ENCODE results near the gene NAA80.
A peak's percentile ranks its signal among the peaks of the same experiment; 100 is the strongest.

The NAA80 gene

DNA sequence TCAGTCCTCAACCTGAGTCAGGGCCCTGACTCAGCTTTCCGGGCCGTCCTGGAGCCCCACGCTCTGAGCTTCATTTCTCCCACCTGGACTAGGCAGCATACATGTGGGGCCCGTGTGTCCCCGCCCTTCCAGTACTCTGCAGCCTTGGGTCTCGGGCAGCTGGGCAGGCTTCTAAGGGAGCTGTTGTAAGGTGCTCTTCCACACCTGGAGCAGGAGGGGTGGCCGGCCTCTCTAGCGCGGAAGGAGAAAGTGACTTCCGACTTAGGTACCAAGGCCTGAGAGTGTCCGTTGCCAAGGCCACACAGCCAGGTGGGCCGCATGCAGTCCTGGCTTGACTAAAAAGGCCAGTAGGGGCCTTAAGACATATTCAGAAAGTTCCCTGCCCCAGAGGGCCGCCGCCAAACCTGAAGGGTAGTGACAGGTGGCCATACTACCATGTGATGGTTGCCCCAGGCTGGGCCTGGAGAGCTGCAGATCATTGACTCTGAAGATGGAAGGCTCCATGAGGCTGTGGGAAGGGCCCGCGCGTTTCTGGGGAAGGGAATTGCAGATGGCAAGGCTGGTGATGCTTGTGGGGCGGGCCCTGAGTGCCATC, 39.7 kb downstream of the NAA80 start:
- TF ChIP-seq, protein P1, sequence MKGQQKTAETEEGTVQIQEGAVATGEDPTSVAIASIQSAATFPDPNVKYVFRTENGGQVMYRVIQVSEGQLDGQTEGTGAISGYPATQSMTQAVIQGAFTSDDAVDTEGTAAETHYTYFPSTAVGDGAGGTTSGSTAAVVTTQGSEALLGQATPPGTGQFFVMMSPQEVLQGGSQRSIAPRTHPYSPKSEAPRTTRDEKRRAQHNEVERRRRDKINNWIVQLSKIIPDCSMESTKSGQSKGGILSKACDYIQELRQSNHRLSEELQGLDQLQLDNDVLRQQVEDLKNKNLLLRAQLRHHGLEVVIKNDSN (IDR thresholded peaks at IDR 0.05), result no peak
- no peak for TF ChIP-seq TAF1 (IDR thresholded peaks at IDR 0.05; ENCODE audit: low read depth)
- TF ChIP-seq EP300 (IDR thresholded peaks at IDR 0.05; ENCODE audit: borderline replicate concordance), result no peak
- no peak for TF ChIP-seq YY1 (IDR thresholded peaks at IDR 0.05; ENCODE audit: low read depth)
- TF ChIP-seq TCF12 (IDR thresholded peaks at IDR 0.05; ENCODE audit: low read depth), result no peak
- TF ChIP-seq TEAD4 (IDR thresholded peaks at IDR 0.05), result no peak
- TF ChIP-seq CREB1 (IDR thresholded peaks at IDR 0.05; ENCODE audit: low read depth), result no peak
- TF ChIP-seq CEBPB (IDR thresholded peaks at IDR 0.05), result no peak
- TF ChIP-seq, protein P2, sequence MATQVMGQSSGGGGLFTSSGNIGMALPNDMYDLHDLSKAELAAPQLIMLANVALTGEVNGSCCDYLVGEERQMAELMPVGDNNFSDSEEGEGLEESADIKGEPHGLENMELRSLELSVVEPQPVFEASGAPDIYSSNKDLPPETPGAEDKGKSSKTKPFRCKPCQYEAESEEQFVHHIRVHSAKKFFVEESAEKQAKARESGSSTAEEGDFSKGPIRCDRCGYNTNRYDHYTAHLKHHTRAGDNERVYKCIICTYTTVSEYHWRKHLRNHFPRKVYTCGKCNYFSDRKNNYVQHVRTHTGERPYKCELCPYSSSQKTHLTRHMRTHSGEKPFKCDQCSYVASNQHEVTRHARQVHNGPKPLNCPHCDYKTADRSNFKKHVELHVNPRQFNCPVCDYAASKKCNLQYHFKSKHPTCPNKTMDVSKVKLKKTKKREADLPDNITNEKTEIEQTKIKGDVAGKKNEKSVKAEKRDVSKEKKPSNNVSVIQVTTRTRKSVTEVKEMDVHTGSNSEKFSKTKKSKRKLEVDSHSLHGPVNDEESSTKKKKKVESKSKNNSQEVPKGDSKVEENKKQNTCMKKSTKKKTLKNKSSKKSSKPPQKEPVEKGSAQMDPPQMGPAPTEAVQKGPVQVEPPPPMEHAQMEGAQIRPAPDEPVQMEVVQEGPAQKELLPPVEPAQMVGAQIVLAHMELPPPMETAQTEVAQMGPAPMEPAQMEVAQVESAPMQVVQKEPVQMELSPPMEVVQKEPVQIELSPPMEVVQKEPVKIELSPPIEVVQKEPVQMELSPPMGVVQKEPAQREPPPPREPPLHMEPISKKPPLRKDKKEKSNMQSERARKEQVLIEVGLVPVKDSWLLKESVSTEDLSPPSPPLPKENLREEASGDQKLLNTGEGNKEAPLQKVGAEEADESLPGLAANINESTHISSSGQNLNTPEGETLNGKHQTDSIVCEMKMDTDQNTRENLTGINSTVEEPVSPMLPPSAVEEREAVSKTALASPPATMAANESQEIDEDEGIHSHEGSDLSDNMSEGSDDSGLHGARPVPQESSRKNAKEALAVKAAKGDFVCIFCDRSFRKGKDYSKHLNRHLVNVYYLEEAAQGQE (IDR thresholded peaks at IDR 0.05; ENCODE audit: low read depth), result no peak
- no peak for TF ChIP-seq EGR1 (IDR thresholded peaks at IDR 0.05)
- no peak for TF ChIP-seq NFIC (IDR thresholded peaks at IDR 0.05)
- TF ChIP-seq RAD21 (IDR thresholded peaks at IDR 0.05; ENCODE audit: low read depth), result no peak
- TF ChIP-seq, protein P3, sequence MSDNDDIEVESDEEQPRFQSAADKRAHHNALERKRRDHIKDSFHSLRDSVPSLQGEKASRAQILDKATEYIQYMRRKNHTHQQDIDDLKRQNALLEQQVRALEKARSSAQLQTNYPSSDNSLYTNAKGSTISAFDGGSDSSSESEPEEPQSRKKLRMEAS (IDR thresholded peaks at IDR 0.05), result no peak
- TF ChIP-seq ZBTB7A (IDR thresholded peaks at IDR 0.05; ENCODE audit: low read depth), result no peak
- TF ChIP-seq FOXM1 (IDR thresholded peaks at IDR 0.05; ENCODE audit: borderline replicate concordance, low read depth), result no peak

DNA sequence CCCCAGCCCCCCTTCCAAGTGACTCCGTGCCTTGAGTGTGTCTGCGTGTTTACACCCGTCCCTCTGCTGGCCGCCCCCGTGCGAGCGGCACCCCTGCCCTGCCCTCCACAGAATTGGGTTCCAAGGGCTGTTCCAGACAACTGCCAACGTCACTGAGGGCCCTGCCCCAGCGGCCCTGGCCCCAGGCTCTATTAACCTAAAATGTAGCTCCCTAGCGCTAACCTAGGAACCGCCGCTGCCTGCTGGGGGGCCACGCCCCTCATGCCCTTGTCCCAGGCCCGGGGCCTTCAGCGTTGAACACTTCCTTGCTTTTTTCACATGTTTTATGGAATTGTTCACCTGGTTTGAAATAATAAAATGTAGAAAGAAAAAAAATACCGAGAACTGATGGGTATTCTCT, 40.2 kb downstream of the NAA80 start:
- no peak for TF ChIP-seq CEBPB (IDR thresholded peaks at IDR 0.05)
- no peak for TF ChIP-seq ZBTB7A (IDR thresholded peaks at IDR 0.05; ENCODE audit: low read depth)
- no peak for TF ChIP-seq RAD21 (IDR thresholded peaks at IDR 0.05; ENCODE audit: low read depth)
- TF ChIP-seq TEAD4 (IDR thresholded peaks at IDR 0.05), result no peak
- TF ChIP-seq NFIC (IDR thresholded peaks at IDR 0.05), result no peak

DNA sequence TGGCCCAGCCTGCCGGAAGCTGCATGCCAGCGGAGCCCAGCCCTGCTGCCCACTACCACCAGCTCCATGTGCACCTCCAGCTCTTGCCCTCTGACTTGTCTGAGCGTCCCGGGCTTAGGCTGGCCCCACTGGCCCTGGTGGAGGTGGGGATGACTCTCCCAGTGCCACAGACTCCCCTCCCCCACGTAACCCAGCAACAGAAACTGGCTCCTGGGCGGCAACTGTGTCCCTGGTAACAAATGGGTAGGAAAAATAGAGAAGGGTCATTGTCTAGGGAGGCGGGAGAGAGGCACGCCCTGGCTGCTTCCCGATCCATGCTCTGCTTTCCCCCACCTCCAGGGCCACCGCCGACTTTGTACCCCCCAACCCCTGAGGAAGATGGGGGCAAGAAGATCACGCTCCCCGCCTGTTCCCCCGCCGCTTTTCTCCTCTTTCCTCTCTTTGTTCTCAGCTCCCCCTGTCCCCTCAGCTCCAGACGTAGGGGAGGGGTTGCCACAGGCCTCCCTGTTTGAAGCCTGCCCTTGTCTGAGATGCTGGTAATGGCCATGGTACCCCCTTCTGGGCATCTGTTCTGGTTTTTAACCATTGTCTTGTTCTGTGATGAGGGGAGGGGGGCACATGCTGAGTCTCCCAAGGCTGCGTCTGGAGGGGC, 41.0 kb downstream of the NAA80 start:
- TF ChIP-seq TEAD4 (IDR thresholded peaks at IDR 0.05) (no peak), NFIC (IDR thresholded peaks at IDR 0.05) (no peak), YY1 (IDR thresholded peaks at IDR 0.05; ENCODE audit: low read depth) (no peak), ZBTB7A (IDR thresholded peaks at IDR 0.05; ENCODE audit: low read depth) (no peak), EP300 (IDR thresholded peaks at IDR 0.05; ENCODE audit: borderline replicate concordance) (no peak), TAF1 (IDR thresholded peaks at IDR 0.05; ENCODE audit: low read depth) (no peak), EGR1 (IDR thresholded peaks at IDR 0.05) (no peak), CREB1 (IDR thresholded peaks at IDR 0.05; ENCODE audit: low read depth) (no peak), FOXM1 (IDR thresholded peaks at IDR 0.05; ENCODE audit: borderline replicate concordance, low read depth) (no peak)
- TF ChIP-seq, protein P2 (IDR thresholded peaks at IDR 0.05; ENCODE audit: low read depth), result no peak

DNA sequence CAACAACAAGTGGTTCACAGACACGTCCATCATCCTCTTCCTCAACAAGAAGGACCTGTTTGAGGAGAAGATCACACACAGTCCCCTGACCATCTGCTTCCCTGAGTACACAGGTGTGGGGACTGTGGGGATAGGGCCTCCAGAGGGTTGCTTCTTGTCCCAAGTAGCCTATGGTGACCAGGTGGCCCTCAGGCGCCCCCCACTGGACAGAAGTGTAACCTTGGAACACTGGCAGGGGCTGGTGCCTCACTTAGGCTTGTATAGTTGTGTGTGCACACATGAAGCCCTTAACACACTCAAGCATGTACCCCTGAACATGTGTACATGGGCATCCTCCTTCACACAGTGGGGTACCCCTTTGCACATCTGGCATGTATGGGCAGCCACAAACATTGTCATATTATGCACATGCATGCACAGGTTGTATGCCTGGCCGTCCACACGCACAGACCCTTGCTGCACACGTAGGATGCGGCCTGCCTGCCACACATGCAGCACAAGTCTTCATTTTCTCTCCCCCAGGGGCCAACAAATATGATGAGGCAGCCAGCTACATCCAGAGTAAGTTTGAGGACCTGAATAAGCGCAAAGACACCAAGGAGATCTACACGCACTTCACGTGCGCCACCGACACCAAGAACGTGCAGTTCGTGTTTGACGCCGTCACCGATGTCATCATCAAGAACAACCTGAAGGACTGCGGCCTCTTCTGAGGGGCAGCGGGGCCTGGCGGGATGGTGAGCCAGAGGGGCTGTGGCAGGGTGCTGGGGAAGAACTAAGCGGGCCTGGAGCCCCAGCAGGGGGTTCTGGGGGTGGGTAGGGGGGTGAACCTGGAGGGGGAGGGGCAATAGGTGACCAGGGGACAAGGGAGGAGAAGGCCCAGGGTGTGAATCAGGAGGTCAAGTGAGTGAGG, 42.0 kb downstream of the NAA80 start:
- TF ChIP-seq RAD21 (IDR thresholded peaks at IDR 0.05; ENCODE audit: low read depth) (peak; percentile 72), ZBTB7A (IDR thresholded peaks at IDR 0.05; ENCODE audit: low read depth) (no peak)

DNA sequence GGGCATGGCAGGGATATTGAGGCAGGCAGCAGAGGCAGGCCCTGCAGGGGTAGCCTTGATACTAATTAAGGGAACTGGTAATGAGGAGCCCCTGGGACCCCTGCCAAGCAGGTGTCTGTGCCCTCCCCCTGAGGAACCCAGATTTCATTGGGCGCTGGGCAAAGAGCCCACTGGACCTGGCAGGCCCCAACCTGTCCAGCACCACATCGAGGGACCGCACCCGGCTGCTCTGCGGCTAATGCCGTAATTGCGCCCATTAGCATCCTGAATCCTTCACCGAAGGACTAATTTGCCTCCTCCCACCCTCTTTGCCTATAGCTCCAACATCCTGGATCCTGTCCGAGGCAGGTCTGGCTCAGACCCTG, 44.0 kb downstream of the NAA80 start:
- TF ChIP-seq, protein P2 (IDR thresholded peaks at IDR 0.05; ENCODE audit: low read depth), result no peak
- TF ChIP-seq CEBPB (IDR thresholded peaks at IDR 0.05) (no peak), TCF12 (IDR thresholded peaks at IDR 0.05; ENCODE audit: low read depth) (no peak), EGR1 (IDR thresholded peaks at IDR 0.05) (no peak), EP300 (IDR thresholded peaks at IDR 0.05; ENCODE audit: borderline replicate concordance) (no peak)
- TF ChIP-seq, protein P1 (IDR thresholded peaks at IDR 0.05), result no peak
